Progenitor cell of endocrine pancreas (in vitro differentiated cells): Measurements from ENCODE around the gene PAXX. TPM values are rescaled to one million over a fixed set of nuclear protein-coding genes. Genes with fewer than 3 reads are reported as not detected.

Source experiments
- DNase-seq: peaks from one replicate; pipeline ENCODE4 v3.0.0; 2021; ENCODE audit warnings: low spot score; ENCODE audit not compliant: unreplicated experiment
- H3K27ac Mint-ChIP-seq: 2 replicates; pipeline ENCODE4 v1.8.0; 2021; ENCODE audit warnings: mild to moderate bottlenecking, moderate library complexity, mixed read lengths
- H3K27me3 Mint-ChIP-seq: 2 replicates; pipeline ENCODE4 v1.8.0; 2021; ENCODE audit warnings: mixed read lengths
- H3K36me3 Mint-ChIP-seq: 2 replicates; pipeline ENCODE4 v1.8.0; 2022; ENCODE audit warnings: mixed read lengths; ENCODE audit not compliant: insufficient read depth
- H3K4me1 Mint-ChIP-seq: 2 replicates; pipeline ENCODE4 v1.8.0; 2021; ENCODE audit warnings: low read depth, mixed read lengths
- H3K4me3 Mint-ChIP-seq: 2 replicates; pipeline ENCODE4 v1.8.0; 2021; ENCODE audit warnings: low read depth, mild to moderate bottlenecking, moderate library complexity, mixed read lengths
- H3K9me3 Mint-ChIP-seq: 2 replicates; pipeline ENCODE4 v1.8.0; 2021; ENCODE audit warnings: low read depth, mixed read lengths
- total RNA-seq: library from RNA; stranded (reverse); gene quantifications from 2 replicates; pipeline ENCODE4 v1.2.1, GENCODE V29; 2021
- TF ChIP-seq, protein P1 (sequence below): fragments of 200-600 bp; sonication (generic); IDR thresholded peaks from one replicate; pipeline ENCODE4 v1.5.0; 2021; ENCODE audit warnings: antibody characterized with exemption, mild to moderate bottlenecking; ENCODE audit not compliant: unreplicated experiment

Gene PAXX
- total RNA-seq, 1 donor from 2014 or later, result 54.9 TPM

- no peaks in the 10 kb centered on the region for H3K27me3 Mint-ChIP-seq
- TF ChIP-seq, protein P1, sequence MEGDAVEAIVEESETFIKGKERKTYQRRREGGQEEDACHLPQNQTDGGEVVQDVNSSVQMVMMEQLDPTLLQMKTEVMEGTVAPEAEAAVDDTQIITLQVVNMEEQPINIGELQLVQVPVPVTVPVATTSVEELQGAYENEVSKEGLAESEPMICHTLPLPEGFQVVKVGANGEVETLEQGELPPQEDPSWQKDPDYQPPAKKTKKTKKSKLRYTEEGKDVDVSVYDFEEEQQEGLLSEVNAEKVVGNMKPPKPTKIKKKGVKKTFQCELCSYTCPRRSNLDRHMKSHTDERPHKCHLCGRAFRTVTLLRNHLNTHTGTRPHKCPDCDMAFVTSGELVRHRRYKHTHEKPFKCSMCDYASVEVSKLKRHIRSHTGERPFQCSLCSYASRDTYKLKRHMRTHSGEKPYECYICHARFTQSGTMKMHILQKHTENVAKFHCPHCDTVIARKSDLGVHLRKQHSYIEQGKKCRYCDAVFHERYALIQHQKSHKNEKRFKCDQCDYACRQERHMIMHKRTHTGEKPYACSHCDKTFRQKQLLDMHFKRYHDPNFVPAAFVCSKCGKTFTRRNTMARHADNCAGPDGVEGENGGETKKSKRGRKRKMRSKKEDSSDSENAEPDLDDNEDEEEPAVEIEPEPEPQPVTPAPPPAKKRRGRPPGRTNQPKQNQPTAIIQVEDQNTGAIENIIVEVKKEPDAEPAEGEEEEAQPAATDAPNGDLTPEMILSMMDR, result no peak
- peaks cover 1% of the 10 kb centered on the region for H3K36me3 Mint-ChIP-seq
- H3K9me3 Mint-ChIP-seq, result peaks cover 4% of the 10 kb centered on the region
- no peak overlapping the region for H3K27ac Mint-ChIP-seq
- no peaks in the 10 kb centered on the region for H3K4me1 Mint-ChIP-seq
- no peak overlapping the region for H3K4me3 Mint-ChIP-seq
- DNase-seq, result no peak
Measured at GRCh38 chr9:137008312-137008711, 16.1 kb downstream of the PAXX start.

DNA sequence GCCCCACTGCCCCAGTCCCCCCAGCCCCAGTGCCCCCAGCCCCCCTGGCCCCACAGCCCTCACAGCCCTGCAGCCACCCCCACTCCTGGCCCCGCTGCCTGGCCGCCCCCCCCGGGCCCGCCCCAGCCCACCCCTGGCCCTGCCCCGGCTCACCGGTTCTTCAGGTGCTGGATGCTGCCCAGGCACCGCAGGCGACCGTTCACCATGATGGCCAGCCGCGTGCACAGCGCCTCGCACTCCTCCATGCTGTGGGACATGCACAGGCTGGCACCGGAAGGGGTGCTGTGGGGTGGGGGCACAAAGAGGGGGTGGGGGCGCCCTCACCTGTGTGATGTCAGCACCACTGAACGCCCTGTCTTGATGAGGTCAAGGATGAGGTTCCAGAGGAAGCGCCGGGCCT is 17.0 kb downstream of the PAXX start:
- Mint-ChIP-seq H3K27me3 (no peaks in the 10 kb centered on the region), H3K36me3 (peaks cover 1% of the 10 kb centered on the region), H3K4me3 (no peak overlapping the region), H3K4me1 (no peaks in the 10 kb centered on the region), H3K9me3 (peaks cover 4% of the 10 kb centered on the region), H3K27ac (no peak overlapping the region)
- no peak for DNase-seq
- TF ChIP-seq, protein P1, result no peak

GRCh38 chr9:137009938-137010732 is 17.9 kb downstream of the PAXX start:
- Mint-ChIP-seq H3K27me3 (no peaks in the 10 kb centered on the region), H3K36me3 (peaks cover 1% of the 10 kb centered on the region), H3K4me3 (no peak overlapping the region), H3K27ac (no peak overlapping the region), H3K4me1 (no peaks in the 10 kb centered on the region), H3K9me3 (no peaks in the 10 kb centered on the region)
- TF ChIP-seq, protein P1, result no peak
- no peak for DNase-seq

DNA sequence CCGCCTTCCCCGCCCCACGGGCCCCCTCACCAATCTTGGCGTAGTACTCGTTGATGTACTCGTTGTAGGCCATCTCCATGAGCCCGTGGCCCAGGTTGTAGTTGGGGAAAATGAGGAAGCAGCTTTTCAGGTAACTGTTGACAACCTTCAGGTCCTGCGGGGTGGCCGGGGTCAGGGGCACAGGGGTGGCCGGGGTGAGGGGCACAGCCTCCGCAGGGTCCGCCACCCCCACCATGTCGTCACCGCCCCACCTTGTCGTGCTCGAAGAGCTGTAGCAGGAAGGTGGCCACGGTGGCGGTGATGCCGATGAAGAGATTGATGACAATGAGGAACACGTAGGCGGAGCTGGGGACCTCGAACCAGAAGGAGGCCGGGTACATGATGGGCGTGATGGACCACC is 18.9 kb downstream of the PAXX start:
- Mint-ChIP-seq H3K36me3 (peaks cover 1% of the 10 kb centered on the region), H3K4me1 (no peaks in the 10 kb centered on the region), H3K9me3 (no peaks in the 10 kb centered on the region), H3K4me3 (no peak overlapping the region), H3K27me3 (no peaks in the 10 kb centered on the region), H3K27ac (no peak overlapping the region)
- no peak for DNase-seq
- TF ChIP-seq, protein P1, result no peak

DNA sequence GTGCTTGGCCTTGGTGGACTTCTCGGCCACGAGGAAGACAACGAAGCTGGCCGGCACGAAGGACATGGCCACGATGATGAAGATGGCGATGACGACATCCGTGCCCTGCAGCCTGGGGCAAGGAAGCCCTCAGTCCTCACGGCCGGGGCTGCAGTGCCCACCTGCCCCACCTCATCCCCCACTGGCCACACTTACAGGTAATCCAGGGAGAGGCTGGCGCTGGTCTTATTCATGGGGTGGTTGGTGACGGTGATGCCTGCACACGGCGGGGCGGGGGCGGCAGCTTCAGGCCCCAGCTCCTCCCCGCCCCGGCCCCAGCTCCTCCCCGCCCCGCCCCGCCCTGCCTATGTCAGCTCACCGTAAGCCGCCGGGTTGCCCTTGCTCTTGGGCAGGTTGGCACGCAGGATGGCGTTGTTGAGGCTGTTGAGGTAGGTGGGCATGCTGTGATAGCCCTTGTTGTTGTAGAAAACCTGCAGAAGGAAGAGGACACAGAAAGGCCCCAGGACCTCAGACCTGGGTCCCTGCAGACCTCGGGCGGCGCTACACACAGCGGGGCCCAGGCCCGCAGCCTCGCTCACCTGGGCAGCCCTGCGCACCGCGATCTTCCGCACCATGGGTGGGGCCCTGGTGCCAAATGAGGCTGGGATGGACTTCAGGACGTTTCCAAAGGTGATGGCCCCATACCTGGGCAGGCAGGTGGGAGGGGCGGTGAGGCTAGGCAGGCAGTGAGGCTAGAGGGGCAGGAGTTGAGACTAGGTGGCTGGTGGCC is 19.9 kb downstream of the PAXX start:
- peaks cover 3% of the 10 kb centered on the region for H3K36me3 Mint-ChIP-seq
- H3K4me1 Mint-ChIP-seq, result no peaks in the 10 kb centered on the region
- no peak overlapping the region for H3K4me3 Mint-ChIP-seq
- TF ChIP-seq, protein P1, result no peak
- DNase-seq, result no peak
- no peaks in the 10 kb centered on the region for H3K27me3 Mint-ChIP-seq
- H3K27ac Mint-ChIP-seq, result no peak overlapping the region
- H3K9me3 Mint-ChIP-seq, result no peaks in the 10 kb centered on the region
